Fibroblast of lung (primary cell): ENCODE measurements around the gene OFD1. TPM values are rescaled to one million over a fixed set of nuclear protein-coding genes. Genes with fewer than 3 reads are reported as not detected.

Source experiments
- DNase-seq, 2 donors: peaks; one replicate each; pipeline versions ENCODE4 v3.0.0 to v3.0.0-alpha.2; 2010; ENCODE audit warnings: low read depth in 2 of 2
- H2AFZ ChIP-seq: 2 replicates; pipeline ENCODE4 v1.5.1; 2012; ENCODE audit warnings: low read length, control low read depth, inconsistent platforms
- H3K27ac ChIP-seq: 2 replicates; pipeline ENCODE4 v1.5.1; 2011; ENCODE audit warnings: low read length, control low read depth; ENCODE audit not compliant: insufficient read depth
- H3K27me3 ChIP-seq: 2 replicates; pipeline ENCODE4 v1.5.1; 2011; ENCODE audit warnings: mild to moderate bottlenecking, low read length; ENCODE audit not compliant: control insufficient read depth, insufficient read depth
- H3K36me3 ChIP-seq: 2 replicates; pipeline ENCODE4 v1.5.1; 2011; ENCODE audit warnings: low read length; ENCODE audit not compliant: control insufficient read depth, insufficient read depth
- H3K4me1 ChIP-seq: 2 replicates; pipeline ENCODE4 v1.5.1; 2011; ENCODE audit warnings: low read length; ENCODE audit not compliant: control insufficient read depth, insufficient read depth; ENCODE audit errors: extremely low read depth
- H3K4me2 ChIP-seq: 2 replicates; pipeline ENCODE4 v1.5.1; 2011; ENCODE audit warnings: low read length, control low read depth; ENCODE audit not compliant: insufficient read depth; ENCODE audit errors: extremely low read depth
- H3K4me3 ChIP-seq, 4 experiments: fragments of 200-600 bp in 1 of 4; sonication (generic) in 1 of 4; replicated peaks in 1 of 4; 2 replicates each; pipeline ENCODE4 v1.5.1; 2011 to 2016; ENCODE audit warnings: low read length in 4 of 4, low read depth in 3 of 4, mild to moderate bottlenecking in 3 of 4, control low read depth in 2 of 4, inconsistent platforms in 1 of 4, mixed read lengths in 1 of 4; ENCODE audit not compliant: insufficient read depth in 1 of 4; ENCODE audit errors: control extremely low read depth in 1 of 4
- H3K79me2 ChIP-seq: 2 replicates; pipeline ENCODE4 v1.5.1; 2012; ENCODE audit warnings: mild to moderate bottlenecking, low read length, inconsistent platforms; ENCODE audit not compliant: control insufficient read depth, insufficient read depth
- H3K9ac ChIP-seq: 2 replicates; pipeline ENCODE4 v1.5.1; 2011; ENCODE audit warnings: mild to moderate bottlenecking, low read length, control low read depth; ENCODE audit not compliant: insufficient read depth
- H3K9me3 ChIP-seq: 2 replicates; pipeline ENCODE4 v1.5.1; 2012; ENCODE audit warnings: low read depth, low read length; ENCODE audit not compliant: control insufficient read depth, insufficient read depth
- H4K20me1 ChIP-seq: 2 replicates; pipeline ENCODE4 v1.5.1; 2011; ENCODE audit warnings: low read length; ENCODE audit not compliant: control insufficient read depth, insufficient read depth; ENCODE audit errors: extremely low read depth
- EZH2 ChIP-seq: IDR thresholded peaks from 2 replicates; pipeline ENCODE4 v1.5.1; 2012; ENCODE audit warnings: low read length, control low read depth, mild to moderate bottlenecking; ENCODE audit errors: missing control alignments
- polyA plus RNA-seq, 2 donors: library from polyadenylated mRNA; depleted of rRNA in 1 of 2; stranded (reverse) in 1 of 2; unstranded in 1 of 2; fragments of >200 nt; gene quantifications; 2 replicates each; pipeline ENCODE4 v1.2.1, GENCODE V29; 2011 to 2012; ENCODE audit warnings: missing spikeins in 1 of 2
- total RNA-seq: library from RNA; depleted of rRNA; stranded (reverse); fragments of >200 nt; gene quantifications from 2 replicates; pipeline ENCODE4 v1.2.1, GENCODE V29; 2014
- TF ChIP-seq, protein P1 (sequence below), 2 donors: IDR thresholded peaks in 1 of 2; conservative IDR thresholded peaks in 1 of 2; 1 replicate in 1 of 2; 2 replicates in 1 of 2; pipeline ENCODE4 v1.5.1; 2011 to 2012; ENCODE audit warnings: low read length in 2 of 2, control low read depth in 1 of 2, inconsistent platforms in 1 of 2, low read depth in 1 of 2, mild to moderate bottlenecking in 1 of 2

The OFD1 gene
- total and polyA plus RNA-seq, 2 donors (not counting 1 experiment from before 2014, with no cell fraction given) = 7.6 to 15.5 TPM

DNA sequence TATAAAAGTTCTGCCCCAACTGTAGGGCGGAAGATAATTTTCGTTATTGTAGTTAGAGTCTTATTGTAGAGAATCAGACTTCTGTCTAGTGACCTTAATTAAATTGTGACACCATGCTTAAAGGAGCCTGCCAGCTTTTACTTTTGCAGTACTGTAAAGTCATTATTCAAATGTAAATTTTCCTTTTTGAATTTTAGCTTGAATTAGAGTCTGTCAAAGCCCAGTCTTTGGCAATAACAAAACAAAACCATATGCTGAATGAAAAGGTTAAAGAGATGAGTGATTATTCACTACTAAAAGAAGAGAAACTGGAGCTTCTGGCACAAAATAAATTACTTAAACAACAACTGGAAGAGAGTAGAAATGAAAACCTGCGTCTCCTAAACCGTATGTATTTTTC lies 21.8 kb downstream of the OFD1 start:
- Histone ChIP-seq H3K27ac (no peak overlapping the region), H3K9me3 (no peaks in the 10 kb centered on the region), H3K9ac (no peak overlapping the region), H3K4me1 (no peaks in the 10 kb centered on the region), H3K4me3 (no peak overlapping the region), H4K20me1 (no peaks in the 10 kb centered on the region), H2AFZ (no peak overlapping the region), H3K36me3 (no peaks in the 10 kb centered on the region), H3K27me3 (no peaks in the 10 kb centered on the region), H3K4me2 (no peak overlapping the region), H3K79me2 (no peaks in the 10 kb centered on the region)
- TF ChIP-seq EZH2 = no peak
- TF ChIP-seq, protein P1, sequence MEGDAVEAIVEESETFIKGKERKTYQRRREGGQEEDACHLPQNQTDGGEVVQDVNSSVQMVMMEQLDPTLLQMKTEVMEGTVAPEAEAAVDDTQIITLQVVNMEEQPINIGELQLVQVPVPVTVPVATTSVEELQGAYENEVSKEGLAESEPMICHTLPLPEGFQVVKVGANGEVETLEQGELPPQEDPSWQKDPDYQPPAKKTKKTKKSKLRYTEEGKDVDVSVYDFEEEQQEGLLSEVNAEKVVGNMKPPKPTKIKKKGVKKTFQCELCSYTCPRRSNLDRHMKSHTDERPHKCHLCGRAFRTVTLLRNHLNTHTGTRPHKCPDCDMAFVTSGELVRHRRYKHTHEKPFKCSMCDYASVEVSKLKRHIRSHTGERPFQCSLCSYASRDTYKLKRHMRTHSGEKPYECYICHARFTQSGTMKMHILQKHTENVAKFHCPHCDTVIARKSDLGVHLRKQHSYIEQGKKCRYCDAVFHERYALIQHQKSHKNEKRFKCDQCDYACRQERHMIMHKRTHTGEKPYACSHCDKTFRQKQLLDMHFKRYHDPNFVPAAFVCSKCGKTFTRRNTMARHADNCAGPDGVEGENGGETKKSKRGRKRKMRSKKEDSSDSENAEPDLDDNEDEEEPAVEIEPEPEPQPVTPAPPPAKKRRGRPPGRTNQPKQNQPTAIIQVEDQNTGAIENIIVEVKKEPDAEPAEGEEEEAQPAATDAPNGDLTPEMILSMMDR (conservative IDR thresholded peaks at IDR 0.05 in 1 of 2, IDR thresholded peaks at IDR 0.05 in 1 of 2; ENCODE audit: low read depth in 1 of 2, low read length in 2 of 2) = no peak
- DNase-seq = no peak

DNA sequence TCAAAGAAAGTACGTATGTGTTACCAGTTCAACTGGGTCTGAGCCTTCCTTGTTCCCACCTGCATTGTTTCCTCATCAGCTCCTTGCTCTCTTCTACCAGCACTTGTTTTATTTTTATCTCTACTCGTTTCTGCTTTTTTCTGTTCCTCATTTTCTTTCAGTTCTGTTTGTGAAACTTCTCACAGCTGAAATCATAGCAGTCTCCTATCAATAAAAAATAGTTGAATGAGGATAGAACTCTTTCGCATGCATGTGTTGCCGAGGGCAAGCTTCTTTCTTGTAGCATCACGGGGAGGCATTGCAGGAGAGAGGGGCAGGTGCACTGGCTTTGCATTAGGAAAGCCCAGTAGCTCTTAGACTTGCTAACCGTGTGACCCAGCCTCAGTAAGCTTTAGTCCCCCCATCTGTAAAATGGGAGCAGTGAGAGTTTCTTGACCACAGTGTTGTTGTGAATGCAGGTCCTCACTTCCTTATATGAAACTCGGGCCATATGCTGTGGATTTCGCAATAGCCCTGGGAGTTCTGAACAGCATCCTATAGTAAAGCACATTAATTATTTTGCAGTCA lies 24.7 kb downstream of the OFD1 start:
- Histone ChIP-seq H3K9ac (no peak overlapping the region), H3K79me2 (no peaks in the 10 kb centered on the region), H3K4me3 (no peak overlapping the region), H3K4me1 (no peaks in the 10 kb centered on the region), H2AFZ (no peak overlapping the region), H3K27ac (no peak overlapping the region), H4K20me1 (no peaks in the 10 kb centered on the region), H3K9me3 (no peaks in the 10 kb centered on the region), H3K36me3 (no peaks in the 10 kb centered on the region), H3K27me3 (no peaks in the 10 kb centered on the region), H3K4me2 (no peak overlapping the region)
- no peak for DNase-seq
- no peak for TF ChIP-seq EZH2
- TF ChIP-seq, protein P1 (conservative IDR thresholded peaks at IDR 0.05 in 1 of 2, IDR thresholded peaks at IDR 0.05 in 1 of 2; ENCODE audit: low read depth in 1 of 2, low read length in 2 of 2) = no peak

DNA sequence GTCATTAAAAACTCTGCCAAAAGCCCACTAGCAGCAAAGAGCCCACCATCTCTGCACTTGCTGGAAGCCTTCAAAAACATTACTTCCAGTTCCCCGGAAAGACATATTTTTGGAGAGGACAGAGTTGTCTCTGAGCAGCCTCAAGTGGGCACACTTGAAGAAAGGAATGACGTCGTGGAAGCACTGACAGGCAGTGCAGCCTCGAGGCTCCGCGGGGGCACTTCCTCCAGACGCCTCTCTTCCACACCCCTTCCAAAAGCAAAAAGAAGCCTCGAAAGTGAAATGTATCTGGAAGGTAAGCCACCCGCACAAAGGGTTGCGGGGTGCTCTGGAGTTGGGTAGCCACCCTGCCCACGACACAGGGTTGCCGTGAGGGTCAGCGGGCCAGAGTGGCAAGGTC lies 25.9 kb downstream of the OFD1 start:
- H3K9me3 ChIP-seq = no peaks in the 10 kb centered on the region
- no peak overlapping the region for H3K4me3 ChIP-seq
- no peaks in the 10 kb centered on the region for H3K4me1 ChIP-seq
- no peak for TF ChIP-seq EZH2
- TF ChIP-seq, protein P1 (conservative IDR thresholded peaks at IDR 0.05 in 1 of 2, IDR thresholded peaks at IDR 0.05 in 1 of 2; ENCODE audit: low read depth in 1 of 2, low read length in 2 of 2) = no peak
- no peaks in the 10 kb centered on the region for H3K79me2 ChIP-seq
- H3K27me3 ChIP-seq = no peaks in the 10 kb centered on the region
- no peak for DNase-seq
- H3K4me2 ChIP-seq = no peak overlapping the region
- H3K36me3 ChIP-seq = no peaks in the 10 kb centered on the region
- H3K9ac ChIP-seq = no peak overlapping the region
- H4K20me1 ChIP-seq = no peaks in the 10 kb centered on the region
- no peak overlapping the region for H3K27ac ChIP-seq
- H2AFZ ChIP-seq = no peak overlapping the region
